Epithelial cell of esophagus (primary cell): Measurements from ENCODE around the gene VAV1.

Experiments
- DNase-seq: peaks from one replicate; pipeline ENCODE4 v3.0.0; 2010; ENCODE audit warnings: low read depth
- H3K4me3 ChIP-seq: 2 replicates; pipeline ENCODE4 v1.5.1; 2011; ENCODE audit warnings: mild to moderate bottlenecking, low read length, control low read depth
- TF ChIP-seq, protein P1 (sequence below): IDR thresholded peaks from 2 replicates; pipeline ENCODE4 v1.5.1; 2011; ENCODE audit warnings: low read depth, mild to moderate bottlenecking, low read length, control low read depth, inconsistent platforms; ENCODE audit not compliant: insufficient read depth; ENCODE audit errors: missing control alignments

VAV1 gene

GRCh38 chr19:6779206-6779605 lies 6.7 kb downstream of the VAV1 start:
- no peak for DNase-seq
- H3K4me3 ChIP-seq: no peak overlapping the region
- TF ChIP-seq, protein P1, sequence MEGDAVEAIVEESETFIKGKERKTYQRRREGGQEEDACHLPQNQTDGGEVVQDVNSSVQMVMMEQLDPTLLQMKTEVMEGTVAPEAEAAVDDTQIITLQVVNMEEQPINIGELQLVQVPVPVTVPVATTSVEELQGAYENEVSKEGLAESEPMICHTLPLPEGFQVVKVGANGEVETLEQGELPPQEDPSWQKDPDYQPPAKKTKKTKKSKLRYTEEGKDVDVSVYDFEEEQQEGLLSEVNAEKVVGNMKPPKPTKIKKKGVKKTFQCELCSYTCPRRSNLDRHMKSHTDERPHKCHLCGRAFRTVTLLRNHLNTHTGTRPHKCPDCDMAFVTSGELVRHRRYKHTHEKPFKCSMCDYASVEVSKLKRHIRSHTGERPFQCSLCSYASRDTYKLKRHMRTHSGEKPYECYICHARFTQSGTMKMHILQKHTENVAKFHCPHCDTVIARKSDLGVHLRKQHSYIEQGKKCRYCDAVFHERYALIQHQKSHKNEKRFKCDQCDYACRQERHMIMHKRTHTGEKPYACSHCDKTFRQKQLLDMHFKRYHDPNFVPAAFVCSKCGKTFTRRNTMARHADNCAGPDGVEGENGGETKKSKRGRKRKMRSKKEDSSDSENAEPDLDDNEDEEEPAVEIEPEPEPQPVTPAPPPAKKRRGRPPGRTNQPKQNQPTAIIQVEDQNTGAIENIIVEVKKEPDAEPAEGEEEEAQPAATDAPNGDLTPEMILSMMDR: no peak

- no peak for DNase-seq
- TF ChIP-seq, protein P1: no peak
- no peak overlapping the region for H3K4me3 ChIP-seq
These were observed 14.9 kb downstream of the VAV1 start for GRCh38 chr19:6787393-6787792.

DNA sequence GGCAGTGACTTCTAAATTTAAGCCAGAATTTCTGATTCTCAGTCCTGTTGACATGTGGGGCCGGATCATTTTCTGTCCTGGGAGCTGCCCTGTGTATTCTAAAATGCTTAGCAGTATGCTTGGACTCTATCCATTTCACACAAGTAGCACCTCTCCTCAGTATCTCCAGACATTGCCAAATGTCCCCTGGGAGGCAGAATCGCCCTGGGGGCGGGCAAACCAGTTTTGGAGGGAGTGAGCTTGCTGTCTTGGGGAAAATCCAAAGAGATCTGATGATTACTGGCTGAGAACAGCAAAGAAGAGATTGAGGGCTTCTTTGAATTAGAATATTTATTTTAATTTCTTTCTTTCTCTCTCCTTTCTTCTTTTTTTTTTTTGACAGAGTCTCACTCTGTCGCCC lies 16.4 kb downstream of the VAV1 start:
- H3K4me3 ChIP-seq: no peak overlapping the region
- DNase-seq: no peak

DNA sequence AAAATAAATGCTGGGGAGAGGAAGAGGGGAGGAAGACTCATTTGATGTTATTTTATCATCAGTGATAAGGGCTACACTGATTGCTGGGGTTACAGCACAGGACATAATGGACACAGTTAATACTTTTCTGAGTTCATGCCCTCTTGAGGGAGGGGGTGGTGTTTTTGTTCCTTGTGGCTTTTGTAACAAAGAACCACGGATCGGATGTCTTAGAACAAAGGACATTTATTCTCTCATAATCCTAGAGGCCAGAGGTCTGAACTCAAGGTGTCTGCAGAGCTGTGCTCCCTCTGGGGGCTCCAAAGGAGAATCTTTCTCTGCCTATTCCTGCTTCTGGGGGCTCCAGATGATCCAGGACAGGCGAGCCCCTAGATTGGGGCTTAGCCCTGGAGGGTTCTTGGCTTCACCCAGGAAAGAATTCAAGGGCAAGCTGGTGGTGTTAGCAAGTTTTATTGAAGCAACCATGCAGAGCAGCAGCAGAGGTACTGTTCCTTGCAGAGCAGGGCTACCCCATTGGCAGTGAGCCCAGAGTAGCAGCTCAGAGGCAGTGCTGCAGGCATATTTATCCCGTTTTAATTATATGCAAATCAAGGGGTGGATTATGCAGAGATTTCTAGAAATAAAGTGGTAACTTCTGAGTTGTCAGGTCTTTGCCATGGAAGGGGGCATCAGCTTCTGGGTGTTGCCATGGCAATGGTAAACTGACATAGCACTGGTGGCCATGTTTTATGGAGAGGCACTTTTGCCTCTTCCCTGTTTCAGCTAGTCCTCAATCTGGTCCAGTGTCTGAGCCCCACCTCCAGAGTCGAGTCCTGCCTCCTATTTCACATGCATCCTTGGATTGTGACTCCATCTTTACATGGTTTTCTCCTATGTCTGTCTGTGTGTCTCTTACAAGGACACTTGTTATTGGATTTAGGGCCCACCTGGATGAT lies 18.0 kb downstream of the VAV1 start:
- no peak overlapping the region for H3K4me3 ChIP-seq
- TF ChIP-seq, protein P1: no peak
- DNase-seq: no peak

More for the DNA sequence above, 16.4 kb downstream of the VAV1 start:
- TF ChIP-seq, protein P1: no peak

- no peak overlapping the region for H3K4me3 ChIP-seq
- DNase-seq: no peak
- TF ChIP-seq, protein P1: no peak
These were observed 18.7 kb downstream of the VAV1 start for GRCh38 chr19:6791237-6791636.

DNA sequence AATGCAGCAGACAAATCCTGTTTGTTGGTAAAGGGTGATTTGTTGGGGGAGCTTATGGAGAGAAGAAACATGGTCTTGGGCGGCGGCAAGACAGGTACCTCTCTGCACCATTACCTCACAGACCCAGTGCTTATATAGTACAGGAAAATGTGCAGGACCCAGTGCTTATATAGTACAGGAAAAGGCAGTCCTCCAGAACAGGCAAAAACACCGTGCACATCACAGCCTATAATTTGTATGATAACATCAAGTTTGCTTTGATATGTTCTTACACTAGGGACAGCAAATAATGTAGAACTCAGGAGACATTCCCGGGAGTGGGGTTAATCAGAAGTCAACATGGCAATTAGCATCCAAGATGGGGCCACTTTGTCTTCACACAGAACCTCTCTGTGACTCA lies 20.9 kb downstream of the VAV1 start:
- TF ChIP-seq, protein P1: no peak
- no peak for DNase-seq
- no peak overlapping the region for H3K4me3 ChIP-seq
